ENCODE measurements around the gene PEF1. TPM values are rescaled to one million over a fixed set of nuclear protein-coding genes. Genes with fewer than 3 reads are reported as not detected.

PEF1 gene
- total RNA-seq, 1 experiment from 2014 or later: 119 TPM

GRCh38 chr1:31628931-31629556 is 15.6 kb downstream of the PEF1 start:
- DNase-seq (ENCODE audit: low spot score): no peak

DNA sequence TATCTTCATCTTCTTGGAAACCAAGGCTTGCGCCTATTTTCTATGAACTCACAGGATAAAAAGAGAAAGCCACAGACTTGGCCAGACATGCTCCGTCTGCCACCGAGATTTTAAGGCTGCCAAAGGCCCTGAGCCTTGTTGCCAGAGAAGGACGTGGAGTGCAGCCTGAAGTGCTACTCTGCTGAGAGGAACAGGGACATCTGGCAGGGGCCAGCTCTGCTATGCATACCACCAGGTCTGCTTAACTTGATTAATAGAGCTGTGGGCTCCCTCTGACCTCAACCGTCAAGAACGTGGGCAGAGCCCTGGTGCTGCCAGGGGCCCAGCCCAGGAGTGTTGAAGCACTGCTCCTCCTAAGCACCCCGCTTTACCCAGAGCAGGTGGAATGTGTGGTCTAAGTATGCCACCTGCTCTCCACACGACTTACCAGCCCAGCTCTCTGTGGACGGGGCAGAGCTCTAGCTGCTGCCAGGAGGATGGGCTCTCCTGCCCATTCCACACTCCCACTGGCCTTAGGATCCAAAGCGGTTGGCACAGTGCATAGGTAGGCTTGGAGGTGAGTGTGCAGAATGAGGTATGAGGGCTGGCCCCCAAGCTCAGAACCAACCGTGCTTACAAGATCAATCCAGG is 16.6 kb downstream of the PEF1 start:
- no peak for DNase-seq (ENCODE audit: low spot score)

DNA sequence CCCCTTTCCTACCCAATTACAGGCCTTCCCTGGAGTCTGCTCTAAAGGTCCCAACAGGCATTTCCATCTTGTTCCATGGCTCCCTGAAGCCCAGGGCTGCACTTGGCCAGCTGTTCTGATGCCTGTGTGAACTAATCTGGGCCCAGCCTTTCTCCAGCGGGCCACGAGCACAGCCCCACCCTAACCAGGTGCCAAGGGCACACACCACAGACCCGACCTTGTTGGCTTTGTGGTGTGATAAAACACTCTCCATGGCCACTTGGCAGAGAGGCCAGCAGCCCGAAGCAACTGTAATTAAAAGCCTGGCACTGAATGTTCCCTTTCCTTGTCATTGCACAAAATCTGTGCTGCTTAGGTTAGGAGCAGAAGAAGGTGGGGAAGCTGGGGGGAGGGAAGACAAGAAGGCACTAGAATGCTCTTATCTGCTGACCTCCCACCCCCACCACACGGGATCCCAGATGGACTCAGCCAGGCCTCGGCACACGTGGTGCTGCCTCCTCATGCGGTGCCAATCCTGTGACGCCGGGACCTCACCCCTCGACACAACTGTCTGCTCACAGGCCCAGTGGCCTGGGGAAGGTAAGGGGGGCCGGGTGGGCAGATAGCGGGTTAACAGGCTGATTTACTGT is 17.3 kb downstream of the PEF1 start:
- no peak for DNase-seq (ENCODE audit: low spot score)

DNA sequence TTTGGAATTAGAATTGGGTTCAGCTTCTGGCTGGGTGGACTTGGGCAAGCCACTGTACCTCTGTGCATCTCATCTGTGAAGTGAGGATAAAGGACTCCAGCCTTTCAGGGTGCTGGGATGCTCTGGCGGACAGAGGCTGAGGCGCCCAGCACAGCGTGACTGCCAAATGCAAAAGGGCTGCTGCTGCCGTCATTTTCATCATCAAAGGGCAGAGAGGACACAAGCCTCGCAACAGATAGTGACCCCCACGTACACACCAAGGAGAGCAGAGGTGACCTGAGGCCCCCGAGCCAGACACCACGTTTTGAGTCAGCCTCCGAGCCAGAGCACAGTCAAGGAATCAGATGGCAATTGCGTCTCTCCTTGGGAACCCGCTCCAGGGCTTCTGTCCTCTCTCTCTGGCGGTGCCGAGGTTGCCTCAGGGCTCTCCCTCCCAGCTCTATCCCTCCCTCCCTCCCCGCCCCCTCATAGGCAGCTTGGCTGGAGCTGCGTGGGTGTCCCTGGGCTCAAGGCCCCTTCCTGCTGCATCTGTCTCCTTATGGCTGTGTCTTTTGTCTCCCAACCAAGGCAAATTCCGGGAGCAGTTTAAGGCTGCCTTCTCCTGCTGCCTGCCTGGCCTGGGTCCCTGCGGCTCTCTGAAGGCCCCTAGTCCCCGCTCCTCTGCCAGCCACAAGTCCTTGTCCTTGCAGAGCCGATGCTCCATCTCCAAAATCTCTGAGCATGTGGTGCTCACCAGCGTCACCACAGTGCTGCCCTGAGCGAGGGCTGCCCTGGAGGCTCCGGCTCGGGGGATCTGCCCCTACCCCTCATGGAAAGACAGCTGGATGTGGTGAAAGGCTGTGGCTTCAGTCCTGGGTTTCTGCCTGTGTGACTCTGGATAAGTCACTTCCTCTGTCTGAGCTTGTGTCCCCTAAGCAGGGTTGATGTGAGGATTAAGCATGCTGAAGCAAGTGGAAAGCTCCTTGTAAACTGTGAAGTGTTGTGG is 18.2 kb downstream of the PEF1 start:
- no peak for DNase-seq (ENCODE audit: low spot score)

DNA sequence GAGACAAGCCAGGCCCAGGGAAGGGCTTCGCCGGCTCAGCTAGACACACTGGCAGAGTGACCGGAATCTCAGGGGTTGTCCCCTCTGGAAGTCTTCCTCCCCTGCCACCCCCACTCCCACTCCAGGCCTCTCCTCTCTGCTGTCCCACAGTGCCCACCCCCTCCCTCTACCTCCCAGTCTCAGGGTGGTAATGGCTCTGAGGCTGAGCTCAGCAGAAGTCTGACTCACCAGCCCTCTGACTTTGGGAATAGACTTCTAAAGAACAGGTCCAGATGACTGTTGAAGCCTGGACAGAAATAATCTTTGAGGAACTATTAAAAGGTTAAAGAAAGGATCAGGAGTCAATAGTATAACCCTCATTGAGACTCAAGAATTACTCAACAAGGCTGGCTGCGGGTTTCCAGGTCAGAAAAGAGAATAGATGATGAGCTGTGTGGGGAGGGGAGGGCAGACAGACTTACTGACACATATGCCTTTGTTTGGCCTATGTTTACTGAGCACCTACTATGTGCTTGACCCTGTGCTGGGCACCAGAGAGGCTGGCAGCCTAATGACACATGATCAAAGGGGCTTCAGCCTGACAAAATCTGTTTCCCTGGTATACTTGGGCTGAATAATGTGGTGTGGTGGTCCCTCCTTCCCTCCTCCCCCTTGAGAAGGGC is 19.0 kb downstream of the PEF1 start:
- no peak for DNase-seq (ENCODE audit: low spot score)

GRCh38 chr1:31624731-31625514 is 19.8 kb downstream of the PEF1 start:
- DNase-seq (ENCODE audit: low spot score): no peak

DNA sequence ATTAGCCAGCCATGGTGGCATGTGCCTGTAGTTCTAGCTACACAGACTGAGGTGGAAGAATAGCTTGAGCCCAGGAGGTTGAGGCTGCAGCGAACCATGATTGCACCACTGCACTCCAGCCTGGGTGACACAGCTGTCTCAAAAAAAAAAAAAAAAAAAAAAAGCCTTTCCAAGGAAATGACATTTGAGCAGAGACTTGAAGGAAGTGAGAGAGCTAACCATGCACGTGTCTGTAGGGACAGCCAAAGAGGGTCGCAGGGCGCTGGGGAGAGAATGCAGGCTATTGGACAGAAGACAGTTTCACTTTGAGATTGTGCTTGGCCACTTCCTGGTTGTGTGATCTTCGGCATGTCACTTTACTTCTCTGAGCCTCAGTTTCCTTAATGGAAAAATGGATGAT is 20.4 kb downstream of the PEF1 start:
- DNase-seq (ENCODE audit: low spot score): no peak

- DNase-seq (ENCODE audit: low spot score): no peak
These were observed 21.3 kb downstream of the PEF1 start for GRCh38 chr1:31623365-31623764.

GRCh38 chr1:31621847-31622730 is 22.6 kb downstream of the PEF1 start:
- no peak for DNase-seq (ENCODE audit: low spot score)

GRCh38 chr1:31621498-31621820 is 23.2 kb downstream of the PEF1 start:
- no peak for DNase-seq (ENCODE audit: low spot score)

DNA sequence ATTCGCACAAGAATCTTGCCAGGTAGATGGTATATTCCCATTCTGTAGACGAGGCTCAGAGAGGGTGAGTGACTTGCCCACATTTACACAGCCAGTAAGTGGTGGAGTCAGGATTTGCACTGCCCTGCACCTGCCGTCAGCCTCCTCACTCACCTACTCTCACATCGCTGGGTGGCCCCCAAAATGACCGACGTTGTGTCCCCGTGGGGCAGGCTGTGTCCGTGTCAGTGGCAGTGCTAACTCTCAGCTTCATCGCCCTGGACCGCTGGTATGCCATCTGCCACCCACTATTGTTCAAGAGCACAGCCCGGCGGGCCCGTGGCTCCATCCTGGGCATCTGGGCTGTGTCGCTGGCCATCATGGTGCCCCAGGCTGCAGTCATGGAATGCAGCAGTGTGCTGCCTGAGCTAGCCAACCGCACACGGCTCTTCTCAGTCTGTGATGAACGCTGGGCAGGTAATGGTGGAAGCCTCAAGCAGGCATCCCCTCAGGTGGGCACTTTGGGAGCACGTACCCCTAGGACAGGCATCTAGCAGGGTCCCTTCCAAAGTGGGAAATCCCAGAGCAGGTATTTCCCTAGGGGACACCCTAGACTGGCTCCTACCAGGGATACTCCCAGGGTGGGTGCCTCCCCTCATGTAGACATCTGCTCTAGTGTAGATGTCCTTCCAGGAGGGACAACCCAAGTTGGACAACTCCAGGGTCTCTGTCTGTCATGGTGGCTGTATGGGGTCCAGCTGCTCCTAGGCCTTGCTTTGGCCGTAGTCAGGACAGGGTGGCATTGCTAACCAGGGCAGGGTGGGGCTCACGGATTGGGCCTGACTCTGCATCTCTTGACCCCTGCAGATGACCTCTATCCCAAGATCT is 23.8 kb downstream of the PEF1 start:
- DNase-seq (ENCODE audit: low spot score): no peak

DNA sequence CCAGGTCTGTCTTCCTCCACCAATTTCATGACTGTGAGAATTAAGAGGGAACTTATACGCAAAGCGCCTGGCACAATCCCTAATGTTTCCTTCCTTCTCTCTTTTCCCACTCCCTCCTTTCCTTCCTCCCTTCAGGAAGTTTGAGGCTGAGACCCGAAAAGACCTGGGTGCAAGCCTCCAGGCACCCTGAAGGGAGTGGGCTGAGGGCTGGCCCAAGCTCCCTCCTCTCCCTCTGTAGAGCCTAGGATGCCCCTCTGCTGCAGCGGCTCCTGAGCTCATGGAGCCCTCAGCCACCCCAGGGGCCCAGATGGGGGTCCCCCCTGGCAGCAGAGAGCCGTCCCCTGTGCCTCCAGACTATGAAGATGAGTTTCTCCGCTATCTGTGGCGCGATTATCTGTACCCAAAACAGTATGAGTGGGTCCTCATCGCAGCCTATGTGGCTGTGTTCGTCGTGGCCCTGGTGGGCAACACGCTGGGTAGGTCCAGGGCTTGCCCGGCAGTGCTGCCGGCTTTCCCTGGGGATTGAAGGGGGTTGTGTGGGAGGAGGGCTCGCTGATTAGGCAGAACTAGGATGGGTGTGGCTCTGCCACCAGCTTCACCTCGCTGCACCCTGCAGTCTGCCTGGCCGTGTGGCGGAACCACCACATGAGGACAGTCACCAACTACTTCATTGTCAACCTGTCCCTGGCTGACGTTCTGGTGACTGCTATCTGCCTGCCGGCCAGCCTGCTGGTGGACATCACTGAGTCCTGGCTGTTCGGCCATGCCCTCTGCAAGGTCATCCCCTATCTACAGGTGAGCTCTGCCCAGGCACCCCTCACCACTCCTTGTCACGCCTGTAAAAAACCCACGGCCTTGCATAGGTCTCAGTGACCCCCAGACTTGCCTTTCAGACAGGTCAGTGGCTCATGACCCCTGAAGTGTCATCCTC is 25.5 kb downstream of the PEF1 start:
- DNase-seq (ENCODE audit: low spot score): no peak

DNA sequence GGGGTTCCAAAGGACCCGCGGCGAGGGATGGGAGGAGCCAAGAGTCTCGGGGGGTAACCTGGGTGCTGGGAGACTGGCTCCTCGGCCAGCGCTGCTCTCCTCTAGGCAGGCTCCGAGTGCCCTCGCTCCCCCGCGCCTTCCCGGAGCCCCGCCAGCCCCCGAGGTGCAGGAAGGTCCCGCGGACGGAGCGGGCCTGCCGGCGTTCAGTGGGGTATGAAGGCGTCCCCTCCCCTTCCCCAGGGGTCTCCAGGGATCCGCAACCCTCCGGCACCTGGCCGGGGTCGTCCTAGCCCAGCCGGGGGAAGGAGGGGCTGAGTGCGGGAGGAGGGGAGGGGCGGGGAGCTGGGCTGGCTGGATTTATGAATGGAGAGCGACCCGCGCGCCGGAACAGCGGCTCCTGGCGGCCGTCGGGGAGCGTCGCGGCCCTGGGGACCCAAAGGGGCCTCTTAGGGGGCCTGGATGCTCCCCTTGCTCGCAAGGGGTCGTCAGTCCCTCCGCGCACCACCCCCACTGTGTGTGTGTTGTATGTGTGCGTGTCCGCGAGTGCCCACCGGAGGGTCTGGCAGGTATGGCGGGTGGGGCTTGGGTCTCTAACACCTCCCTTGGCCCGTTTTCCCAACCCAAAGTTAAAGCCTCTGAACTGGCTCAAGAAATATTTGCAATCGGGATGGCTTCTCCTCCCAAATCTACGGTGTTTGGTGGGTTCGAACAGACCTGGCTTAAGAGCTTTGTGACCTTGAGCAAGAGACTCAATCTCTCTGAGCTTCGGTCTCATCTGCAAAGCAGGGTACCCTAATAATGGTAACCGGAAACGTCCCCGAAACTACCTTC is 26.5 kb downstream of the PEF1 start:
- DNase-seq (ENCODE audit: low spot score): peak; percentile 33

- DNase-seq (ENCODE audit: low spot score): no peak
These were observed 27.3 kb downstream of the PEF1 start, which contains the start of gene HCRTR1 for GRCh38 chr1:31617218-31617915. Gene HCRTR1 (plus strand): TSS chr1:31617689. CDS start chr1:31619193, 1,504 bp downstream.

DNA sequence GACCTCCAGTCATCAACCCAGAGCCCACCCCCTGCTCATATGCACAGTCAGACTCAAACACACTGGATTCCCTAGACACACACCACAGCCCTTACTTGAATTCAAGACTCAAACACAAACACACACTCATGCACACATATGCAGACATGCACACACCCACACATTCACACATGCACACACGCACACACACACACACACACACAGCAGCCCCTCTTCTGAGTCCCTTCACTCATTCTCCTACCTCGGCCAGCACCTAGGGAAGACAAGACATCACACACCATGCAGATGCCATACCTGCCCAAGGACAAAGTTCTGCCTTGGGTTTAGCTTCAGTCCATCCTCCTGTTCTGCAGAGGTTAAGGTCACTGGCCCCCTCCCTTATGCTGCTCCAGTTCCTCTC is 28.7 kb downstream of the PEF1 start:
- DNase-seq (ENCODE audit: low spot score): no peak

DNA sequence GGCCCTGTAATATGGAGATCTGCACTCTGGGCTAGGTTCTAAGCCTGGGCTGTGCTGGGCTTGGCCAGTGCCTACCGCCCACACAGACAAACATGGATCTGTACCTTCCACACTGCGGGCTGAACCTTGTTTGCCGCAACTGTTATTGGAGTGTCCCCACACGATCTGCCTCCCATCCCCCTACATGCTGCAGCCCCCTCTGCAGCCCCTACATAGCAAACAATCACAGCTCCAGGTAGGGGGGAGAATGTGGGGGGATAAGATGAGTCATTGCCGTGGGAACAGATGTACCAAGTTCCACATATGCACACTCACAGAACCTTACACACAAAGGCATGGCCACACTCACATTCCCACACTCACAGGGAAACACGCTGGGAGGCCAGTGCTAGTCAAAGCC is 29.3 kb downstream of the PEF1 start:
- DNase-seq (ENCODE audit: low spot score): no peak
